GM19397 (cell line): ENCODE data around the gene CYP21A2.
"Not testable (repeated sequence)": the region's sequence is repeated elsewhere in the genome, so short reads cannot be mapped to it uniquely, and the experiment has no call there.

ENCODE experiments used
- ATAC-seq: cut with Tn5 transposase; IDR thresholded peaks from one replicate; pipeline ENCODE4 v1.9.1; 2021; ENCODE audit warnings: mild to moderate bottlenecking, moderate library complexity; ENCODE audit not compliant: unreplicated experiment

CYP21A2 gene

GRCh38 chr6:32037598-32038524 is at the start of gene CYP21A2:
TSS of gene CYP21A2 (plus strand) at chr6:32038415. CDS start at chr6:32038423, 8 bp downstream.
- not testable (repeated sequence) for ATAC-seq

GRCh38 chr6:31989363-31989762 is 48.9 kb upstream of the CYP21A2 start:
- not testable (repeated sequence) for ATAC-seq

- ATAC-seq: not testable (repeated sequence)
Measured at GRCh38 chr6:31994421-31994820, 43.8 kb upstream of the CYP21A2 start.

GRCh38 chr6:31996385-31996784 is 41.8 kb upstream of the CYP21A2 start:
- ATAC-seq: not testable (repeated sequence)

GRCh38 chr6:32002546-32003268 is 35.5 kb upstream of the CYP21A2 start:
- not testable (repeated sequence) for ATAC-seq

GRCh38 chr6:32003301-32003700 is 34.9 kb upstream of the CYP21A2 start:
- ATAC-seq: not testable (repeated sequence)

- not testable (repeated sequence) for ATAC-seq
Measured at GRCh38 chr6:32004393-32004792, 33.8 kb upstream of the CYP21A2 start.

GRCh38 chr6:32004864-32005537 is 33.2 kb upstream of the CYP21A2 start:
- not testable (repeated sequence) for ATAC-seq

GRCh38 chr6:32005538-32005880 is 32.7 kb upstream of the CYP21A2 start:
- ATAC-seq: not testable (repeated sequence)

GRCh38 chr6:32005991-32006529 is 32.2 kb upstream of the CYP21A2 start:
- ATAC-seq: not testable (repeated sequence)

- ATAC-seq: not testable (repeated sequence)
Measured at GRCh38 chr6:32007086-32007485, 31.1 kb upstream of the CYP21A2 start.

GRCh38 chr6:32008037-32008436 is 30.2 kb upstream of the CYP21A2 start:
- not testable (repeated sequence) for ATAC-seq

- not testable (repeated sequence) for ATAC-seq
Measured at GRCh38 chr6:32008616-32009015, 29.6 kb upstream of the CYP21A2 start.

GRCh38 chr6:32009537-32009936 is 28.7 kb upstream of the CYP21A2 start:
- not testable (repeated sequence) for ATAC-seq

- not testable (repeated sequence) for ATAC-seq
Measured at GRCh38 chr6:32010856-32011530, 27.2 kb upstream of the CYP21A2 start.

- not testable (repeated sequence) for ATAC-seq
Measured at GRCh38 chr6:32012941-32013617, 25.1 kb upstream of the CYP21A2 start.

- not testable (repeated sequence) for ATAC-seq
Measured at GRCh38 chr6:32013738-32014137, 24.5 kb upstream of the CYP21A2 start.

GRCh38 chr6:32014547-32014946 is 23.7 kb upstream of the CYP21A2 start, which contains the start of gene C4B:
TSS of gene C4B (plus strand) at chr6:32014795. CDS start at chr6:32014846, 51 bp downstream.
- not testable (repeated sequence) for ATAC-seq

GRCh38 chr6:32022100-32022499 is 16.1 kb upstream of the CYP21A2 start:
- not testable (repeated sequence) for ATAC-seq
